ENCODE data around the gene NKD2. TPM values are rescaled to one million over a fixed set of nuclear protein-coding genes. Genes with fewer than 3 reads are reported as not detected.

NKD2 gene
- polyA plus RNA-seq, 12 donors = 0.96 to 32.3 (median 1.7) TPM; not detected in 1

DNA sequence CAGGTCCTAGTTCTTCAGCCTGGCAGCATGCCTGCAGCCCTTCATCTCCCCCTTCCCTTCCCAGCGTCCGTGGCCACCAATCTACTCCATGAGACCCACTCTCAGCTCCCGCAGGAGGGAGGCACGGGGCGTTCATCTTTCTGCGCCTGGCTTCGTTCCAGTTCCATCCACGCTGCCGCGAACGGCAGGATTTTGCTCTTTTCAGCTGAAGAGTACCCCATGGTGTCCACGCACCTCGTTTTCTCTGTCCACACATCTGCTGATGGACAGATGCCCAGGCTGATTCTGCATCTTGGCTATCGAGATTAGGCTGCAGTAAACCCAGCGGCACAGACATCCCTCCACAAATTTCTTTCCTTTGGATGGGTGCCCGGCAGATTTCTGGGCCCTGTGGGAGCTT is 30.5 kb upstream of the NKD2 start:
- DNase-seq = no peak

DNA sequence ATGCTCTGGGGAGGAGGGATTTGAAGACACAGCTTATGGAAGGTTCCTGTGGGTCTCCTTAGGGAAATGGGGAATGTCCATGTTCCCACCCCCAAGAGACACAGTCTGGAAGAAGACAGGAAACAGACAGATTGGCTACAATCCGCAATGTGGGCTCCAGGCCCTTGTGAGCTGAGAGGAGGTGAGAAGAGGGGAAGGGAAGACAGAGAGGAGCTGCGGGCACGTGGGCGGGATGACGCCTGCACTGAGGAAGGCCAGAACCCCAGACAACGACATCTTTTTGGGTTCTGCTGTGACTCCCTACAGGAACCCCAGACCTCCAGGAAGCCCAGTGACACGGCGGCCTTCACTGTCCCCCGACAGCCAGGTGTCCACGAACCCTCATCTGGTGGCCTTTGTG is 29.9 kb upstream of the NKD2 start:
- no peak for DNase-seq

DNA sequence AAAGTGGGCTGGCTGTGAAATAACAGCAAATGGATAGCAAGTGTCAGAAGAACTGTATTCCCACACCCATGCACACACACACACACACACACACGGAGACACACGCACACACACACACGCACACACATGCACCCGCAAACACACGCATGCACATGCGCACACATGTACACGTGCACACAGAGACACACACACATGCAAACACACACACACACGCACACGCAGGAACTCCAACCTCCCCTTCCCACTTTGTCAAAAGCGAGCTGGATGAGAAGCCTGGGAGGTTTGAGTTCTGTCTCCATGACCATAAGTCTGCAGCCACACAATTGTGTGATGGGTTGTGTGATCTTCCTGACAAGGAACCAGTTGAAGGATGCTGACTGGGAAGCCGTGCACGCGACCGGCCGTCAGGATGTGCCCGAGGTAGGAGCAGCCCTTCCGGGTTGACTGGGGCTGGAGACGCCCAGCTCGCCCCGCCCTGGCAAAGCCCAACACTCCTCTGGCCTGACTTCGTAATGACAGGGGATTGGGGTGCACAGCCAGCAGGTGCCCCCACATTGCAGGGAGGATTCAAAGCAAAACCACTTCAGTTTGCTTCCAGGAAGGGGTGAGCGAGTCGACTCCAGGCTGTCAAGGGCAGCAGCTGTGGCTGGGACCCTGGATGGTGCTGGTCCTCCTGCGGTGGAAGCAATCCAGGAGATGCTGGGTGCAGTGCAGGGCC is 29.3 kb upstream of the NKD2 start:
- DNase-seq = no peak

DNA sequence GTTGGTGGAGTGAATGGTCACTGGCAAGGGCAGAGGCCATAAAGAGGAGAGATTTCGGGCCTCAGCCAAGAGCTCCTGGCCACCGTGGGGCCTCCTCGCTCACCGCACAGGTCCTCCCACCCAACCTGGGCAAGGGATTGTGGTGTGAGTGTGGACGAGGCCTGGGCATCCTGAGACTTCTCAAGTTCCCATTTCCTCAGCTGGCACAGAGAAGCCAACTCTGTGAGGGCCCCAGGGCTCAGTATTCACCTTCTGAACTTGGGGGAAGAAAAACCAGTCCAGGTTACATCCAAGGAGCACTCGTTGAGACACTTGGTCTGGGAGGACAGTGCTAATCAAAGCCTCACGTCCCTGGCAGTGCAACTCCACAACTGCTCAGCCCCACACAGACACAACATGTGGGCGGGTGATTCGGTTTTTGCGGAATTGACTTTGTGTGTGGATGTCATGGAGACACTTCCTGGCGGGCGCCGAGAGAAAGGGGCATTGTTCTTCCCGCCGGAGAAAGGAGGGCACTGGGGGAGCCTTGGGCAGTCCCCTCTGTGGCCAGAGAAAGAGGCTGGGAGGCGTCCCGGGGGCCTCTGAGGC is 28.5 kb upstream of the NKD2 start:
- no peak for DNase-seq

DNA sequence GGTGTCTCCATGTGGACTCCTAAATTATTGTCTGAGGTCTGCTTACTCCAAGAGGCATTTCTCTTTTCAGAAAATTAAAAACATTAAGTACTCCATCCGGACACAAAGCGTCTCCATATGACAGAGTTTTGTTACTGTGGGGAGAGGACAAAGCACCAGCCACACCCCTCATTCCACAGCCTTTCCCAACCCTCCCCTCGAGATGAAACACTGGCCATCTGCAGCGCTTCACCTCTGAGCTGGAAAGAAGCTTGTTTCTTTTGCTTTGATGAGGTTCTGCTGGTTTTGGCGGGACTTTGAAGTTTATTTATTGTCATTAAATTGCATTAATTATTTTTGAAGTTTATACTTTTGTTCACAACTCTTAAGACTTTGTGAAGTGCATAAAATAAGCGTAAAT is 27.6 kb upstream of the NKD2 start:
- DNase-seq = no peak

DNA sequence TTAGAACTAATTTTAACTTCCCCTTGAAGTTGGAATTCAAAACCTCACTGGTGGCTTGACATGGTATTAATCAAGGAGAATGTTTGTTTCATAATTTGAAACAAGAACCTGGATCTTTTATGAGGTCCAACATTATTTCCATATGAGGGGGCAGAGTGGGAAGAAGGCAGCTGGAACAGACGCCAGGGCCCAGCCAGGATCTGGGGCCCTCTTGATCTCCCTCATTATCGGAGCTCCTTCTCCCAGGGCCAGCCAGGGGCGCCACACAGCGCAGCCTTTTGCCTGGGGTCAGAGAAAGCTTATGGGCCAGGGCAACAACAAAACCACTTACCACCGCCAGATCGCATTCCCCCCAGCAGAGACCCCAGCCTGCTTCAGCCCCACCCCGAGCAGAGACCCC is 27.1 kb upstream of the NKD2 start:
- DNase-seq = no peak

DNA sequence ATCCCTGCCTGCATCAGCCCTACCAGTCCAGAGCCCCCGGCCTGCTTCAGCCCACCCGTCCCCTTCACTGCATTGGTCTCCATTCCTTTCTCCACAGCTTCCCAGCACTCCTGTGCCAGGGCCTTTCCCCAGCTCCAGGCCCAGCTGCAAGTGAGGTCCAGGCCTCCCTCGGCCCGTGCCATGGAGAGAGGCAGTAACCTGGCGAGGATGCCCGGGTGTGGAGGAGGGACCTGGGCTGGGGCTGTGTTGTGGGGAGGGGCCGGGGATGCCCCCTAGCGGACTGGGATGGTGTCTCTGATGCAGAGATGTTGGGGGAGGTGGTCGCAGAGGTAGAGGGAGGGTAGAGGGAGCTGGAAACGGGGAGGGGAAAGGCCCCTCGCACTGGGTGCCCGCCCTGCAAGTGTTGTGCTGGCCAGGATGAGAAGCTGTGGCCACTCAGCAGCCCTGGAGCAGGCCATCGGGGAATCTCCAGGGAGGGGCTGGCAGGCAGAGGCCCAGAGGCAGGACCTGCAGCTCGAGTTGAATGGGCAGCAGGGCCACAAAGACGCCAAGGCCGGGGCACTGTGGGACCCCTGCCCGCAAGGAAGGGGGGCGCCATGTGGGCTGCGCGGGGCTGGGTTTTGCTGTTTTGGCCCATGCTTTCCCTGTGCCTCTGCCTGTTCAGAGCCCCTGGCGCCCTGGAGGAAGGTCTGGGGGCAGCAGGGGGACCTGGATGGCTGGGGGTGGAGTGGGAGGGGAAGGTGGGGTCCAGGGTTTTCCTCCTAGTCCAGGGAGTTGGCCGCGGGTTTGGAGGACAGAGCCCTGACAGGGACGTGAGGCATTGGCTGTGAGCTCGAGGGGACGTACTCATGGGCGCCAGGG is 26.0 kb upstream of the NKD2 start:
- DNase-seq = no peak

DNA sequence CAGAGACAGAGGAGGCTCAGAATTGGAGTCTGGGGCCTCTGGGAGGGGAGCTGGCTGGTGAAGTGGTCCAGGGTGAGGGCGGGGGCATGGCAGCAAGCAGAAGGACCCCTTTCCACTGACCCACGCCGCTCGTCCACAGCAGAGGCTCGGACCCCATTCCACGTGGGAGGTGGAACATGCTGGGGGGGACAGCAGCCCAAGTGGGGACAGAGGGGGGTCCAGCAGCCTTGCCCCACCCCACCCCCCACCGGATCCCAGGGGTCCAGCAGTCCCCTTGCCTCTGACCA is 25.4 kb upstream of the NKD2 start:
- no peak for DNase-seq

DNA sequence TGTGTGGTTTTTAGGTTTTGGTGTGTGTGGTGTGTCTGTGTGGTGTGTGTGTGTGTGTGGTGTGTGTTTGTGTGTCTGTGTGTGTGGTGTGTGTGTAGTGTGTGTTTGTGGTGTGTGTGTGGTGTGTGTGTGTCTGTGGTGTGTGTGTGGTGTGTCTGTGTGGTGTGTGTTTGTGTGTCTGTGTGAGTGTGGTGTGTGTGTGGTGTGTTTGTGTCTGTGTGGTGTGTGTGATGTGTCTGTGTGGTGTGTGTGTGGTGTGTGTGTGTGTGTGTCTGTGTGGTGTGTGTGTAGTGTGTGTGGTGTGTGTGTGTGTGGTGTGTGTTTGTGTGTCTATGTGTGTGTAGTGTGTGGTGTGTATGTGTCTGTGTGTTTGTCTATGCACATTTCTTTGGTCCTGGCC is 25.0 kb upstream of the NKD2 start:
- DNase-seq = no peak

DNA sequence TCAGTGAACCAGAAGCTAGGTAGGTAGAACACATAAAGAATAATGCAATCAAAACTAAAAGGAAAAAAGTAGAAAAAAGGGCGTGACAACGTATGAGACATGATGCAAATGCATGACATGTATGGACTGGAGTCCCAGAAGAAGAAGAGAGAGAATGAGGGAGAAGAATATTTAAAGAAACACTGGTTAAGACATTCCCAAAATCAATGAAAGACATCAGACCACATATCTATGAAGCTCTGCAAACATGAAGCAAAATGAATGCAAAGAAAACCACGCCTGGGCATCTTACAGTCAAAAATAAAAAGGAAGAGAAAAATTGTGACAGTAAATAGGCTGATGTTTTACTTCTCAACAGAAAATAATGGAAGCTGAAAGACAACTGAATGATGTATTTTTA is 23.8 kb upstream of the NKD2 start:
- no peak for DNase-seq

DNA sequence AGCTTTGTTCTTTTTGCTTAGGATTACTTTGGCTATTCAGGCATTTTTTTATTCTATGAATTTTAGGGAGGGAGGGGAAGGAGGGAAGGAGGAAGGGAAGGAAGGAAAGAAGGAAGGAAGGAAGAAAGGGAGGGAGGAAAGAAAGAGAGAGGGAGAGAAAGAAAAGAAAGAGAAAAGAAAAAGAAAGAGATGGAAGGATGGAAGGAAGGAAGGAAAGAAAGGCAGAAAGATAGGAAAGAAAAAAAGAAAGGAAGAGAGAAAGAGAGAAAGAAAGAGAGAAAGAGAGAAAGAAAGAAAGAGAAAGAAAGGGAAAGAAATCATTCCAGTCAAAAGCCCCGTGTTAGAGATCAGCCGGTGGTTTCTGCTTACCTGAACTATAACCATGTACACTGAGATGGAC is 20.8 kb upstream of the NKD2 start:
- no peak for DNase-seq

DNA sequence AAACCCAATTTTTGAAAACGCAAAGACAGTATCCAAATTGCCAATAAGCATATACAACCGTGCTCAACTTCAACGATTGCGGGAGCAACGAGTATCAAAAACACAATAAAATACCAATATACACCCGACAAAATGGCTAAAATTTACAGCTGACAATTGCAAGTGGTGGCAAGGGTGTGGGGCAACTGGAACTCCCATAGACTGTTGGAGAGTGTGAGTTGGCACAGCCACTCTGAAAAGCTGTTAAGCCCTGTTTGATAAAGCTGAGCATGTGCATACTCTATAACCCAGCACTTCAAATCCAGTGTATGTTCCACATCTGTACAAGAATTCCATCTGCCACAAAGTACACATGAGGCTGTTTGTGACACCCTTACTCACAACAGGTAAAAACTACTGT is 20.3 kb upstream of the NKD2 start:
- no peak for DNase-seq

DNA sequence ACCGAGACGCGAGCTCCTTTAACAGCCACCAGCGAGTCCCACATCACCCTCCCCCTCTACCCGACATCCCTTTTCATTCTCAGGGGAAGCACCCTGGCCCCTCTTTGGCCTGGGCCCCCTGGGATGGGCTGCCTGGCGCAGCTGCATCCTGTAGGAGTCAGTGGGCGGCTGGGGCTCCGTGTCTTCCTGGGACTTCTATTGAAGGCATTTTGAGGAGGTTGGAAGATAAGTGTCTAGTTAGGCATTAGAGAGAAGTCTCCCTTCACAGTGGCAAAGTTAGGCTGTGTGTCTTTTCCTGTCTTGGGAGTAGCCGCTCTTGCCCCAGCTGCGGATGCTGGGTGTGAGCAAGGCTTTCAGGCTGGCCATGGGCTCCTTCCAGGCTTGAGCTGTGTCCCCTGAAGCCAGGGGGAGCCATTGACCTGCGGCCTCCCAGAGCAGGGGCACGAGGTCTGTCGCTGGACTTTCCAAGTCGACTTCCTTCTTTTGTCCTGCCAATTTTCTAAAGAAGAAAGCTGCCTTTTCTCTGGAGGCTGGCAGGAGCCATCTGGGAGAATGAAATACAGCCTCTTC is 18.6 kb upstream of the NKD2 start:
- no peak for DNase-seq

DNA sequence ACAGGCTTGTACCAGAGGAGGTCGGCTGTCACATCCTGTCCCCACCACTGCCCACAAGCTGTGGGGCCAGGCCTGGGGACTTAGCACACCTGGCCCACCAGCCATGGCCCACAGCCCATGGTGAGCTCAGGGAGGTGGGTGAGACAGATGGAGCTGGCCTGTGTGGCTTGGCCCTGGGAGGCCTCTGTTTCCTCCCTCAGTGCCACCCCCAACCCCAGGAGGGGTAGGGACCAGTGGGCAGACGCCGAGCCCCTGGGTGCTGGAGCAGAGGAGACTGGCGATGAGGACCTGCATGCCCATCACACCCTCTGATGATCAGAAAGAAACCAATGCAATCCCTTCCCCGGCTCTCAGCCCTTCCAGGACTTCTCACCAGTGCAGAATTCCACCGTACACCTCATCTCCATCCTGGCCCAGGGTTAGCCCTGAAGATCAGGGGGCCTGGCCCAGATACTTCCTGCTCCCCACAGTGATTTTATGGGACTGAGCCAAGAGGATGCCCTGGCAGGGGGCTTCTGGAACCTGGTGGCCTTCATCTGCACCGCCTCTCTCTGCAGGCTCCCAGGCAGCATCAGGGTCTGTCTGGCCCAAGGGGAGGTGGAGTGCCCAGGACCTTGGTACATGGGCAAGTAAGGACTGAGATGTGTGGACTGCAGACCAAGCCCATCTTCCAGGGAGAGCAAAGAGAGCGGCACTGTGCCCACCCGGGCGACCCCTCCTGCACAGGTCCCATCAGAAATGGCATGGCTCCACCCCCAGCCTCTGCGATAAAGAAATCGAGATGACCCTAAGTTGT is 16.9 kb upstream of the NKD2 start:
- no peak for DNase-seq

DNA sequence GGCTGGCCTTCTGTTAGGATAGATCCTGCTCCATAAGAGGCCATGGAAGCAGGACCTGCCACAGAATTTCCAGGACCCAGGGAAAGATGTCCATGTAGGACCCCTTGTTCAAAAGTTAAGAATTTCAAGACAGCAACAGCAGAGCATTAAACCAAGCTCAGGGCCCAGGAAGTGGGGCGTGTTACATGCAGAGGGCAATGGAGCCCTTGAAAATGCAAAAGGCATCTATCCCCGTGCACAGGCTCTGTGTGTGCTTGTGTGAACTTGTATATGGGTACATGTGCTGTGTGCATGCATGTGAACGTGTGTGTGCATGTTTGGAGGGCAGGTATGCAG is 14.4 kb upstream of the NKD2 start:
- no peak for DNase-seq

DNA sequence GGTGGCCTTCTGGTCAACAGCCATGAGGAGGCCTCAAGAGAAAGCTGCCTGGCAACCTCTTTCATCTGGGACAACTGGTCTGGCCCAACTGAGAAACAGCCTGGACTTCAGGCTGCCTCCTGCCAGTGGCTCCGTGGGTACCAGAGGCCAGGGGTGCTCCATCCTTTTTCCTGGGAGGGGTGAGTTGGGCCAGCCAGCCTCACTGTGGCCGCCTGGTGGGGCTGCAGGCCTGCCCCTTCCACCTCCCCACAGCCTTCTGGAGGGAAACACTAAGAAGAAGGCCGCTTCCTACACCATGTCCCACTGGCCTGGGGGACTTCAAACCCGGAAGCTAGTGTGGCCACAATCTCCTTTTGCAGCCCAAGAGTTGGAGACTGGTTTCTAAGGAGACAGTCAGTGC is 13.8 kb upstream of the NKD2 start:
- no peak for DNase-seq

DNA sequence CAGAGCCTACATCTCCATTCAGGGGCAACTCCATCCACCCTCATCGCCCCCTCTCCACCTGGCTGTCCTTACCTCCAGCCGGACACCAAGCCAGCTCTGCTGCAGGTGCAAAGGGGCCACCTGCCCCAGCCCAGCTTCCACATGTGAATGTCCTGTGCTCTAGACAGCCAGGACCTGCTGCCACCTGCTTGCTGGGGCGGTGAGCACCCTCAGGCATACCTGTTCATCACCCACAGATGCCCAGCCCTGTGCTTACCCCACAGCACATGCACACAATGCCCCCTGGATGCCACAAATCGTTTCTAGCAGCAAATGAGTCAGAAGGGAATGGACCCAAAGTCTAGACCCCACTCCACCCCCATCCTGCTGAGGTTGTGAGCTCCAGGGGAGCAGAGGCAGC is 13.3 kb upstream of the NKD2 start:
- DNase-seq = no peak

DNA sequence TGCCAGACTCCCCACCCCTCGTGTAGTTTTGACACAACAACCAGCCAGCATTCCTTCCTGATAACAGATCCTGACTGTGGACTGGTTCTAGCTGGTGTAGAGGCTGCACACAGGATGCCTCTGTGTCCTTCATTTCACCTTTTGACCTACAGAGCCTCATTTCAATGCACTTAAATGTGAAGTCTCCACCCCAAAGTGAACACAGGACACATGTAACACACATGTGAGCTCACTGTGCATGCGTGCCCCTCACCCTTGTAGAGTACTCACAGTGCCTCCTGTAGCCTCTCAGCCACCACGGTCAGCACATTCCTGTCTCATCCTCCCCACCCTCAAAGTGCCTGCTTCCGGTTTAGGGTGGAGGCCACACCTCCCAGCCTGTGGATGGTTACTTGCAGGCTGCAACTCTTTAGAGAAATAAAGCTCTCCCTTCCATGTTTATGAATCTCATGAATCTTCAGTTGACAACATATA is 11.6 kb upstream of the NKD2 start:
- DNase-seq = no peak

DNA sequence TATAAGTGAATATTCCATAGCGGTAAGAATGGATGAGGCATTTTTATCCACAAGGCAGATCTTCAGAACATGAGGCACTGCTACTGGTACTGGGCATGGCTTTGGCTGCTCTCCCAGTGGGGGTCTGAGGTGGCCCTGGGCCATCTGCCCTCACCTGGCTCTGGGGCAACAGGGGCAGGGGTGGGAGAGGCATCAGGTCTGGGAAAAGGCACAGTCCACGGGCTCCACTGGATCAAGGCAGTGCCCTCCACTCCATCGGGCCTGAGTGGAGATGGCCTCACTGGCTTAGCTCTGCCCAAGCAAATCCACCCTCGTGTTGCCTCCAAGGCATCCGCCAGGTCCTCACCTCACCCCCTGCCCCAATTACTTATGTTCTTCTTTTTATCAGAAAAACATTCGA is 10.9 kb upstream of the NKD2 start:
- no peak for DNase-seq

DNA sequence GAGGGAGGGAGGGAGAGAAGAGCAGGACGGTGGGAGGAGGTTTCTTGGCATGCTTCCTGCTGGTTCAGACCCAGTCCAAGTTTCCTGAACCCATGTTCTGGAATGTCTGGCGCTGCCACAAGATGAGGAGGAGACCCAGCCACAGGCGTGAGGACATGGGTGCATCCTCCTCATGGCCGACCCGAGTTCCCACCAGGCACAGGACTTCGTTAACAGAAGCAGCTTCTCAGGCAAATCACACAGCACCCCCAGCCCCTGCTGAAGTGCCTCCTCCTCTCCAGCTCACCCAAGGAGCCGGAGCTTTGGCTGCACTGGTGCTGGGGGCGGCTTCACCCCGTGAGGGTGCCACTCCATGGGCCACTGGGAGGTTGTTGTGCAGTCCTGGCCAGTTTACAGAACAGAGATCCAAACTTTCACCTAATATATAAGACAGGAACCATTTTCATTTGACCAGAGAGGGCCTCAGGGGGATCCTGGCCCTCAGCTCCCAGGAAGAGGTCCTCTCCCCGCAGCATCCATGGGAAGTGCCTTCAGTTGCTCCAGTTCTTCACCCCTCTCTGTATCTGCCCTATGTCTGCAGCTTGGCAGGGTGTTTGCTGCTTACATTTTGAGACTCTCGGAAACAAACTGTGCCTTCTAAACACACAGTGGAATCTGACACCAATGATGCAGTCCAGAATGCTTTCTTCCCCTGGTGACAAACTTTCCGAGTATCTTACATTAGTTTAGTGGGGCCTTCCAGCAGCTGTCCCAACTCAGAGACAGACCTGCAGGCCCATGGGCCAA is 10.2 kb upstream of the NKD2 start:
- no peak for DNase-seq

DNA sequence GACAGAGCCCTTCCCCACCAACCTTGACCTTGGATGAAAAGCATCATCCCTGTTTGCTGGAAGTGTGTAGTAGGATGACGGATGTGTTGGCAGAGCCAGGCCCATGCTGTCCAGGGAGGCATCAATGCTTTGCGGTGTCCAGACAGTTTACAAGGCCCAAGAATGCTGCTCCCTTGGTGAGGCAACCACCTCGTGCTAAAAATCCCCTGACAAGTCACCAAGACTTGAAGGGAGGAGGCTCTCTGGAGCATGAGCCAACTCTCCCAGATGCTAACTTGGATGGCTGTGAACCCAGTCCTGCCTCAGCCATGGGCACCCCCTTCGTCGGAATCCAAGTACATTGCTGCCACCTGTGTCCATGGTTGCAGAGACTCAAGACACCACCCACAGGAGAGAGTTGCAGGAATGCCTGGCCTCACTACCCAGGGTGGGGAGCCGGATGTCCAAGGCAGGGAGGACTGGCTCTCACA is 9.5 kb upstream of the NKD2 start:
- DNase-seq = no peak

Measured in muscle of arm (tissue), 12 donors.